Tibial nerve (tissue), 4 donors: Measurements from ENCODE around the gene CDKN2B-AS1.

Source experiments
- EP300 ChIP-seq, 2 donors: sonication (generic); formaldehyde crosslinking; IDR thresholded peaks; one replicate each; pipeline ENCODE4 v1.6.1; 2017; ENCODE audit warnings: antibody characterized with exemption in 2 of 2, mild to moderate bottlenecking in 1 of 2
- TF ChIP-seq, protein P1 (sequence below), 5 experiments: fragments of 200-600 bp in 3 of 5; fragments of 450-650 bp in 2 of 5; sonication (generic) in 3 of 5; IDR thresholded peaks; one replicate each; pipeline ENCODE4 v1.5.1; 2016 to 2019; ENCODE audit warnings: antibody characterized with exemption in 5 of 5, mild to moderate bottlenecking in 3 of 5, moderate library complexity in 2 of 5

DNA sequence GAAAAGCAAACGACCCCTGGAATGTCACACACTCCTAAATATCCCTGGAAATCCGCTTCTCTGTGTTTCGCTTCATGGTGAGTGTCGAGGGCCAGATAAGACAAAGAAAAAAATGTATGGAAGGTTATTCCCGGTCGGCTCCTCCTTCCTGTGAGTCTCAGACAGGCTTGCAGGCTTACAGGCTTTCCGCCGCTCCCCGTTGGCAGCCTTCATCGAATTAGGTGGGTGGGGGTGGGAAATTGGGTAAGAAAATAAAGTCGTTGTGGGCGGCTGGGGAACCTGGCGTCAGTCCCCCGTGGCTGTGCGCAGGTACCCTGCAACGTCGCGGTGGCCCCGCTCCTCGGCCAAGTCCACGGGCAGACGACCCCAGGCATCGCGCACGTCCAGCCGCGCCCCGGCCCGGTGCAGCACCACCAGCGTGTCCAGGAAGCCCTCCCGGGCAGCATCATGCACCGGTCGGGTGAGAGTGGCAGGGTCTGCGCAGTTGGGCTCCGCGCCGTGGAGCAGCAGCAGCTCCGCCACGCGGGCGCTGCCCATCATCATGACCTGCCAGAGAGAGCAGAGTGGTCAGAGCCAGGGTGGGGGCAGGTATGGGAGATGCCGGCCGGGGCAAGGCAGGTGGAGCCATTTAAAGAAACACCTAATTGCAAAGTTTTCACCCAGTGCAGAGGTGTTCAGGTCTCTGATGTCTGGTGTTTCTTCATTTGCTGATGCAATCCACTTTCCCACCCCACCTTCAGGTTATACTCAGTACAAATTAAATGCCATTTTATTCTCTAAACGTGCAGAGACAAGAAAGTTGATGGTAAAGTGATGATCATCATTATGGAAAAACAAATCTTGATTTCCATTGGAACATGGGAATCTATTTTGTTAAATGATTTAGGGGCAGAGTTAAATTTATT lies 11.4 kb downstream of the CDKN2B-AS1 start:
- TF ChIP-seq, protein P1, sequence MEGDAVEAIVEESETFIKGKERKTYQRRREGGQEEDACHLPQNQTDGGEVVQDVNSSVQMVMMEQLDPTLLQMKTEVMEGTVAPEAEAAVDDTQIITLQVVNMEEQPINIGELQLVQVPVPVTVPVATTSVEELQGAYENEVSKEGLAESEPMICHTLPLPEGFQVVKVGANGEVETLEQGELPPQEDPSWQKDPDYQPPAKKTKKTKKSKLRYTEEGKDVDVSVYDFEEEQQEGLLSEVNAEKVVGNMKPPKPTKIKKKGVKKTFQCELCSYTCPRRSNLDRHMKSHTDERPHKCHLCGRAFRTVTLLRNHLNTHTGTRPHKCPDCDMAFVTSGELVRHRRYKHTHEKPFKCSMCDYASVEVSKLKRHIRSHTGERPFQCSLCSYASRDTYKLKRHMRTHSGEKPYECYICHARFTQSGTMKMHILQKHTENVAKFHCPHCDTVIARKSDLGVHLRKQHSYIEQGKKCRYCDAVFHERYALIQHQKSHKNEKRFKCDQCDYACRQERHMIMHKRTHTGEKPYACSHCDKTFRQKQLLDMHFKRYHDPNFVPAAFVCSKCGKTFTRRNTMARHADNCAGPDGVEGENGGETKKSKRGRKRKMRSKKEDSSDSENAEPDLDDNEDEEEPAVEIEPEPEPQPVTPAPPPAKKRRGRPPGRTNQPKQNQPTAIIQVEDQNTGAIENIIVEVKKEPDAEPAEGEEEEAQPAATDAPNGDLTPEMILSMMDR (IDR thresholded peaks at IDR 0.05), result no peak
- no peak for TF ChIP-seq EP300 (IDR thresholded peaks at IDR 0.05)
